Measurements from ENCODE around the gene DOLPP1. TPM values are rescaled to one million over a fixed set of nuclear protein-coding genes. Genes with fewer than 3 reads are reported as not detected.

The DOLPP1 gene
- total RNA-seq, 1 donor = 10.5 TPM

- H3K79me2 ChIP-seq (ENCODE audit: insufficient read depth, low read length) = peaks cover 5% of the 10 kb centered on the region
- no peak overlapping the region for H2AFZ ChIP-seq (ENCODE audit: low read length)
- H3K27ac ChIP-seq (ENCODE audit: low read depth, low read length) = no peak overlapping the region
- peaks cover 12% of the 10 kb centered on the region for H3K4me1 ChIP-seq (ENCODE audit: insufficient read depth, low read length)
- no peaks in the 10 kb centered on the region for H4K20me1 ChIP-seq (ENCODE audit: insufficient read depth, low read length)
- TF ChIP-seq, protein P1, sequence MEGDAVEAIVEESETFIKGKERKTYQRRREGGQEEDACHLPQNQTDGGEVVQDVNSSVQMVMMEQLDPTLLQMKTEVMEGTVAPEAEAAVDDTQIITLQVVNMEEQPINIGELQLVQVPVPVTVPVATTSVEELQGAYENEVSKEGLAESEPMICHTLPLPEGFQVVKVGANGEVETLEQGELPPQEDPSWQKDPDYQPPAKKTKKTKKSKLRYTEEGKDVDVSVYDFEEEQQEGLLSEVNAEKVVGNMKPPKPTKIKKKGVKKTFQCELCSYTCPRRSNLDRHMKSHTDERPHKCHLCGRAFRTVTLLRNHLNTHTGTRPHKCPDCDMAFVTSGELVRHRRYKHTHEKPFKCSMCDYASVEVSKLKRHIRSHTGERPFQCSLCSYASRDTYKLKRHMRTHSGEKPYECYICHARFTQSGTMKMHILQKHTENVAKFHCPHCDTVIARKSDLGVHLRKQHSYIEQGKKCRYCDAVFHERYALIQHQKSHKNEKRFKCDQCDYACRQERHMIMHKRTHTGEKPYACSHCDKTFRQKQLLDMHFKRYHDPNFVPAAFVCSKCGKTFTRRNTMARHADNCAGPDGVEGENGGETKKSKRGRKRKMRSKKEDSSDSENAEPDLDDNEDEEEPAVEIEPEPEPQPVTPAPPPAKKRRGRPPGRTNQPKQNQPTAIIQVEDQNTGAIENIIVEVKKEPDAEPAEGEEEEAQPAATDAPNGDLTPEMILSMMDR (IDR thresholded peaks at IDR 0.05; ENCODE audit: extremely low read depth, low read depth, low read length) = no peak
- H3K4me3 ChIP-seq (ENCODE audit: insufficient read depth, low read length) = no peak overlapping the region
- no peak for DNase-seq (ENCODE audit: insufficient read length, low spot score, missing footprints)
- no peaks in the 10 kb centered on the region for H3K27me3 ChIP-seq (ENCODE audit: insufficient read depth, low read length)
- no peak overlapping the region for H3K4me2 ChIP-seq (ENCODE audit: insufficient read depth, low read length)
- H3K36me3 ChIP-seq (ENCODE audit: insufficient read depth, low read length) = peaks cover 57% of the 10 kb centered on the region
- H3K9me3 ChIP-seq (ENCODE audit: low read depth, low read length) = no peaks in the 10 kb centered on the region
These were observed 49.9 kb downstream of the DOLPP1 start for GRCh38 chr9:129130791-129131190.

GRCh38 chr9:129131300-129132145 lies 50.6 kb downstream of the DOLPP1 start:
- Histone ChIP-seq H3K27me3 (ENCODE audit: insufficient read depth, low read length) (no peaks in the 10 kb centered on the region), H4K20me1 (ENCODE audit: insufficient read depth, low read length) (no peaks in the 10 kb centered on the region), H3K4me2 (ENCODE audit: insufficient read depth, low read length) (no peak overlapping the region), H3K9me3 (ENCODE audit: low read depth, low read length) (no peaks in the 10 kb centered on the region), H3K27ac (ENCODE audit: low read depth, low read length) (no peak overlapping the region), H3K4me1 (ENCODE audit: insufficient read depth, low read length) (peaks cover 7% of the 10 kb centered on the region), H3K79me2 (ENCODE audit: insufficient read depth, low read length) (peaks cover 5% of the 10 kb centered on the region), H2AFZ (ENCODE audit: low read length) (no peak overlapping the region), H3K4me3 (ENCODE audit: insufficient read depth, low read length) (no peak overlapping the region), H3K36me3 (ENCODE audit: insufficient read depth, low read length) (peaks cover 57% of the 10 kb centered on the region)
- TF ChIP-seq, protein P1 (IDR thresholded peaks at IDR 0.05; ENCODE audit: extremely low read depth, low read depth, low read length) = peak; percentile 98
- DNase-seq (ENCODE audit: insufficient read length, low spot score, missing footprints) = peak; percentile 96

DNA sequence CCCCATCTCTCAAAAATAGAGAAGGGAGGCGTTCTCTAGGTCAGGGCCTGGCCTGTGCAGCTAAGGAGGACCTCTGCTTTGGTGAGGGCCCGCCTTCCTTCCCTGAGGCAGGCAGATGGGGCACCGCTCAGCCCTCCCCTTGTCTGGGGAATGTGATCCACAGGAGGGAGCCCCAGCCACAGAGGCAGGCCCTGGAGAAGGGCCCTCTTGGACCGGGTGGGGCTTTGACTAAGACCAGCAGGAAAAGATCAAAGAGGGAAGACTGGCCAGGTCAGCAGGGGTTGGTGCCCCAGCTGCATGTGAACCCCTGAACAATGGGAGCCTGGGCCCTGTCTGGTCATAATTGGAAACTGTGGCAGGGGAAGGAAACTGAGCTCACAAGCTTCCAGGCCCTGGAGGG lies 52.2 kb downstream of the DOLPP1 start:
- H3K27me3 ChIP-seq (ENCODE audit: insufficient read depth, low read length) = no peaks in the 10 kb centered on the region
- TF ChIP-seq, protein P1 (IDR thresholded peaks at IDR 0.05; ENCODE audit: extremely low read depth, low read depth, low read length) = no peak
- no peaks in the 10 kb centered on the region for H3K9me3 ChIP-seq (ENCODE audit: low read depth, low read length)
- no peak overlapping the region for H3K27ac ChIP-seq (ENCODE audit: low read depth, low read length)
- no peak overlapping the region for H3K4me2 ChIP-seq (ENCODE audit: insufficient read depth, low read length)
- H3K79me2 ChIP-seq (ENCODE audit: insufficient read depth, low read length) = no peaks in the 10 kb centered on the region
- no peak overlapping the region for H3K4me3 ChIP-seq (ENCODE audit: insufficient read depth, low read length)
- H2AFZ ChIP-seq (ENCODE audit: low read length) = no peak overlapping the region
- H3K4me1 ChIP-seq (ENCODE audit: insufficient read depth, low read length) = peaks cover 4% of the 10 kb centered on the region
- peaks cover 56% of the 10 kb centered on the region for H3K36me3 ChIP-seq (ENCODE audit: insufficient read depth, low read length)
- H4K20me1 ChIP-seq (ENCODE audit: insufficient read depth, low read length) = no peaks in the 10 kb centered on the region
- DNase-seq (ENCODE audit: insufficient read length, low spot score, missing footprints) = peak; percentile 74

- Histone ChIP-seq H3K27ac (ENCODE audit: low read depth, low read length) (no peak overlapping the region), H3K4me3 (ENCODE audit: insufficient read depth, low read length) (no peak overlapping the region), H3K27me3 (ENCODE audit: insufficient read depth, low read length) (no peaks in the 10 kb centered on the region), H3K36me3 (ENCODE audit: insufficient read depth, low read length) (peaks cover 45% of the 10 kb centered on the region), H3K4me1 (ENCODE audit: insufficient read depth, low read length) (peaks cover 26% of the 10 kb centered on the region), H3K79me2 (ENCODE audit: insufficient read depth, low read length) (no peaks in the 10 kb centered on the region), H3K9me3 (ENCODE audit: low read depth, low read length) (no peaks in the 10 kb centered on the region), H4K20me1 (ENCODE audit: insufficient read depth, low read length) (no peaks in the 10 kb centered on the region), H2AFZ (ENCODE audit: low read length) (no peak overlapping the region), H3K4me2 (ENCODE audit: insufficient read depth, low read length) (no peak overlapping the region)
- no peak for DNase-seq (ENCODE audit: insufficient read length, low spot score, missing footprints)
- TF ChIP-seq, protein P1 (IDR thresholded peaks at IDR 0.05; ENCODE audit: extremely low read depth, low read depth, low read length) = no peak
These were observed 54.6 kb downstream of the DOLPP1 start for GRCh38 chr9:129135476-129135875.

Data from osteoblast (primary cell).